GM21381 (cell line): Measurements from ENCODE around the gene GLYATL1B.
"Not testable (repeated sequence)": the region's sequence is repeated elsewhere in the genome, so short reads cannot be mapped to it uniquely, and the experiment has no call there.

Source experiments
- ATAC-seq: cut with Tn5 transposase; IDR thresholded peaks from one replicate; pipeline ENCODE4 v1.9.1; 2021; ENCODE audit warnings: mild to moderate bottlenecking, moderate library complexity; ENCODE audit not compliant: unreplicated experiment

The GLYATL1B gene

GRCh38 chr11:59095972-59096575 is 10.0 kb downstream of the GLYATL1B start:
- ATAC-seq, result not testable (repeated sequence)

GRCh38 chr11:59097113-59097708 is 11.1 kb downstream of the GLYATL1B start:
- no peak for ATAC-seq

- not testable (repeated sequence) for ATAC-seq
Measured at GRCh38 chr11:59097938-59098337, 11.8 kb downstream of the GLYATL1B start.

- ATAC-seq, result peak; percentile 62
Measured at GRCh38 chr11:59102259-59102765, 16.2 kb downstream of the GLYATL1B start.

- peak; percentile 67 for ATAC-seq
Measured at GRCh38 chr11:59106363-59107336, 20.5 kb downstream of the GLYATL1B start, which contains the start of gene FAM111B. TSS of gene FAM111B (plus strand) at chr11:59107237. CDS start at chr11:59109626, 2,389 bp downstream.

- ATAC-seq, result peak; percentile 37
Measured at GRCh38 chr11:59107721-59108120, 21.6 kb downstream of the GLYATL1B start.

- no peak for ATAC-seq
Measured at GRCh38 chr11:59112494-59112893, 26.4 kb downstream of the GLYATL1B start.

- ATAC-seq, result no peak
Measured at GRCh38 chr11:59114344-59114743, 28.2 kb downstream of the GLYATL1B start.

- no peak for ATAC-seq
Measured at GRCh38 chr11:59115553-59115952, 29.4 kb downstream of the GLYATL1B start.

- ATAC-seq, result no peak
Measured at GRCh38 chr11:59117774-59118173, 31.7 kb downstream of the GLYATL1B start.

GRCh38 chr11:59119826-59120225 is 33.7 kb downstream of the GLYATL1B start:
- no peak for ATAC-seq

GRCh38 chr11:59135648-59136461 is 49.7 kb downstream of the GLYATL1B start:
- ATAC-seq, result peak; percentile 95

- ATAC-seq, result not testable (repeated sequence)
Measured at GRCh38 chr11:59136551-59136950, 50.4 kb downstream of the GLYATL1B start.

GRCh38 chr11:59137190-59137589 is 51.1 kb downstream of the GLYATL1B start:
- no peak for ATAC-seq

- ATAC-seq, result no peak
Measured at GRCh38 chr11:59138643-59139042, 52.5 kb downstream of the GLYATL1B start.

GRCh38 chr11:59141191-59141590 is 55.1 kb downstream of the GLYATL1B start:
- ATAC-seq, result no peak

- no peak for ATAC-seq
Measured at GRCh38 chr11:59141673-59142460, 55.8 kb downstream of the GLYATL1B start.

GRCh38 chr11:59142530-59143507 is 56.7 kb downstream of the GLYATL1B start, which contains the start of gene FAM111A:
TSS of gene FAM111A (plus strand) at chr11:59142856. CDS start at chr11:59148873, 6,017 bp downstream.
- ATAC-seq, result peak; percentile 70
